Activated naive CD4-positive, alpha-beta T cell treated with anti-CD3 and anti-CD28 coated beads, Interleukin-2, amount 50 U/mL, for 16 hours (primary cell): Measurements from ENCODE around the gene UBR4.
A peak's percentile ranks its signal among the peaks of the same experiment; 100 is the strongest.
"Not testable (repeated sequence)": the region's sequence is repeated elsewhere in the genome, so short reads cannot be mapped to it uniquely, and the experiment has no call there.

Experiments used
- DNase-seq: peaks from one replicate; pipeline ENCODE4 v3.0.0-alpha.2; 2020

The UBR4 gene

GRCh38 chr1:19209990-19210771 is at the start of gene UBR4:
TSS of gene UBR4 (minus strand) at chr1:19210266. CDS start at chr1:19210248, 18 bp downstream.
- DNase-seq: peak; percentile 98

- no peak for DNase-seq
These were observed 48.3 kb upstream of the UBR4 start for GRCh38 chr1:19258353-19258752.

GRCh38 chr1:19257178-19257914 is 47.3 kb upstream of the UBR4 start:
- DNase-seq: no peak

GRCh38 chr1:19256301-19256700 is 46.2 kb upstream of the UBR4 start:
- not testable (repeated sequence) for DNase-seq

GRCh38 chr1:19255288-19255687 is 45.2 kb upstream of the UBR4 start:
- DNase-seq: no peak

GRCh38 chr1:19254416-19254815 is 44.4 kb upstream of the UBR4 start:
- no peak for DNase-seq

GRCh38 chr1:19251305-19252196 is 41.5 kb upstream of the UBR4 start, which contains the start of the genes EMC1 and MRTO4:
TSS of gene EMC1 (minus strand) at chr1:19251524. CDS start at chr1:19251509, 15 bp downstream.
TSS of gene MRTO4 (plus strand) at chr1:19251805. CDS start at chr1:19251836, 31 bp downstream.
- peak; percentile 94 for DNase-seq

- peak; percentile 20 for DNase-seq
These were observed 40.7 kb upstream of the UBR4 start for GRCh38 chr1:19250629-19251304.

GRCh38 chr1:19240673-19241538 is 30.8 kb upstream of the UBR4 start:
- DNase-seq: peak; percentile 74

GRCh38 chr1:19239876-19240275 is 29.8 kb upstream of the UBR4 start:
- DNase-seq: no peak

GRCh38 chr1:19234224-19234623 is 24.2 kb upstream of the UBR4 start:
- no peak for DNase-seq

GRCh38 chr1:19232524-19232846 is 22.4 kb upstream of the UBR4 start:
- no peak for DNase-seq

- DNase-seq: not testable (repeated sequence)
These were observed 21.9 kb upstream of the UBR4 start for GRCh38 chr1:19231736-19232523.

GRCh38 chr1:19229828-19230325 is 19.8 kb upstream of the UBR4 start:
- DNase-seq: no peak

GRCh38 chr1:19229229-19229628 is 19.2 kb upstream of the UBR4 start:
- no peak for DNase-seq

- no peak for DNase-seq
These were observed 13.1 kb upstream of the UBR4 start for GRCh38 chr1:19222979-19223824.

GRCh38 chr1:19222573-19222972 is 12.5 kb upstream of the UBR4 start:
- DNase-seq: no peak

- DNase-seq: no peak
These were observed 10.9 kb upstream of the UBR4 start for GRCh38 chr1:19220991-19221390.

- DNase-seq: no peak
These were observed 10.2 kb upstream of the UBR4 start for GRCh38 chr1:19220080-19220846.
